ENCODE data around the gene NUAK2.

Gene NUAK2

GRCh38 chr1:205319081-205320018 lies 2.2 kb downstream of the NUAK2 start (continued):
- TF ChIP-seq BCL11A (tag by site-specific recombination; IDR thresholded peaks at IDR 0.05; ENCODE audit: low read depth) (no peak), ZFP37 (tag by site-specific recombination; IDR thresholded peaks at IDR 0.05) (no peak), ZSCAN23 (tag by site-specific recombination; IDR thresholded peaks at IDR 0.05) (no peak), IKZF3 (tag by site-specific recombination; IDR thresholded peaks at IDR 0.05) (0 out of 2 replicates have a peak, but pooled peaks have one; percentile 2), ZNF341 (tag by site-specific recombination; IDR thresholded peaks at IDR 0.05; ENCODE audit: low read depth) (no peak), ZNF473 (tag by site-specific recombination; IDR thresholded peaks at IDR 0.05) (no peak), SALL2 (tag by site-specific recombination; IDR thresholded peaks at IDR 0.05; ENCODE audit: borderline replicate concordance) (no peak), ZNF148 (tag by site-specific recombination; IDR thresholded peaks at IDR 0.05; ENCODE audit: borderline replicate concordance) (no peak), PBX3 (CRISPR knock-in tag; IDR thresholded peaks at IDR 0.05) (no peak), ZNF175 (tag by site-specific recombination; IDR thresholded peaks at IDR 0.05) (no peak), ZNF37A (tag by site-specific recombination; IDR thresholded peaks at IDR 0.05) (no peak), TCF7L2 (IDR thresholded peaks at IDR 0.05; ENCODE audit: borderline replicate concordance, low read depth, low read length) (no peak), ZNF169 (tag by site-specific recombination; IDR thresholded peaks at IDR 0.05) (no peak), HOXD13 (CRISPR knock-in tag; IDR thresholded peaks at IDR 0.05; ENCODE audit: borderline replicate concordance) (no peak), ZNF302 (tag by site-specific recombination; IDR thresholded peaks at IDR 0.05; ENCODE audit: low read depth) (no peak), HOXA7 (CRISPR knock-in tag; IDR thresholded peaks at IDR 0.05; ENCODE audit: borderline replicate concordance) (no peak), ZNF248 (tag by site-specific recombination; IDR thresholded peaks at IDR 0.05) (no peak), ZNF488 (tag by site-specific recombination; IDR thresholded peaks at IDR 0.05) (no peak), TSHZ1 (tag by site-specific recombination; IDR thresholded peaks at IDR 0.05; ENCODE audit: borderline replicate concordance) (peak; percentile 14; the same call in 1 of the 2 replicates), ZBTB21 (tag by site-specific recombination; IDR thresholded peaks at IDR 0.05) (no peak), ZNF571 (tag by site-specific recombination; IDR thresholded peaks at IDR 0.05) (no peak), ZNF23 (tag by site-specific recombination; IDR thresholded peaks at IDR 0.05; ENCODE audit: borderline replicate concordance) (no peak), ZNF791 (tag by site-specific recombination; IDR thresholded peaks at IDR 0.05) (no peak), ZNF776 (tag by site-specific recombination; IDR thresholded peaks at IDR 0.05; ENCODE audit: borderline replicate concordance) (no peak), ATF2 (tag by site-specific recombination; IDR thresholded peaks at IDR 0.05; ENCODE audit: low read depth) (no peak), SP7 (tag by site-specific recombination; IDR thresholded peaks at IDR 0.05) (no peak), MZF1 (tag by site-specific recombination; IDR thresholded peaks at IDR 0.05; ENCODE audit: borderline replicate concordance) (no peak), ELK4 (IDR thresholded peaks at IDR 0.05; ENCODE audit: borderline replicate concordance, low read depth, low read length) (no peak), EGR2 (tag by site-specific recombination; IDR thresholded peaks at IDR 0.05; ENCODE audit: low read depth) (no peak)
